ENCODE results near the gene MELK.

DNA sequence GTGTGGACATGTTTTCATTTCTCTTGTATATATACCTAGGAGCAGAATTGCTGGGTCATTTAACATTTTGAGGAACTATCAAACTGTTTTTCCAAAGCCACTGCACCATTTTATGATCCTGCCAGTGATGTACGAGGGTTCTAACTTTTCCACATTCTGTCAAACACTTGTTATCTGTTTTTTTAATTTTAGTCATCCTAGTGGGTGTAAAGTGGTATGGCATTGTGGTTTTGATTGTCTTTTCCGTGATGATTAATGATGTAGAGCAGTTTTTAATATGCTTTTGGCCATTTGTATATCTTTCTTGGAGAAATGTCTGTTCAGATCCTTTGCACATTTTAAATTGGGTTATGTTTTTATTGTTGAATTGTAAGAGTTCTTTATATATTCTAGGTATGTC is 107.0 kb downstream of the MELK start:
- TF ChIP-seq CTCF (IDR thresholded peaks at IDR 0.05; ENCODE audit: low read depth, low read length, poor library complexity, severe bottlenecking) (no peak), EZH2phosphoT487 (IDR thresholded peaks at IDR 0.05; ENCODE audit: borderline replicate concordance, low read length) (no peak)

All from DOHH2 (cell line).